NCI-H446 (cell line): ENCODE data around the gene FGD4.

ENCODE experiments used
- DNase-seq, 2 experiments: peaks; one replicate each; lab custom pipeline; 2025; lab: John Stamatoyannopoulos, UW

FGD4 gene

DNA sequence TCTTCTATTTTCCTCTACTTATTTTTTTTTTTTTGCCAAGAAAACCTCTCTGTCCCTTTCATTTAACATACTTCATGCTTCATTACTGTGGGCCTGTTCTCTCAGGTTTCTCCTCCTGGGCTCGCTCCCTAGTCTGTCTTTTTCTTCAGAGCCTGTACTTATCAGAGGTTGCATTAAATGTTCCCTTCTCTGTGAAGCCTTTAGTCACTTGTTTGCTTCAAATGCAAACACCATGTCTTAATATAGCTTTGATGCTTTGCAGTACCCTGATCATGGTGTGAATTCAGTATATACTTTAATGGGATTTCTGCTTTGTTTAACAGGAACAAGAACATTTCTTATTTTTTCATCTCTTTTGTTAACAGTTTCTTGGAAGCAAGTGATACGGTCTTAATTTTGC lies 207.1 kb downstream of the FGD4 start:
- no peak for DNase-seq

DNA sequence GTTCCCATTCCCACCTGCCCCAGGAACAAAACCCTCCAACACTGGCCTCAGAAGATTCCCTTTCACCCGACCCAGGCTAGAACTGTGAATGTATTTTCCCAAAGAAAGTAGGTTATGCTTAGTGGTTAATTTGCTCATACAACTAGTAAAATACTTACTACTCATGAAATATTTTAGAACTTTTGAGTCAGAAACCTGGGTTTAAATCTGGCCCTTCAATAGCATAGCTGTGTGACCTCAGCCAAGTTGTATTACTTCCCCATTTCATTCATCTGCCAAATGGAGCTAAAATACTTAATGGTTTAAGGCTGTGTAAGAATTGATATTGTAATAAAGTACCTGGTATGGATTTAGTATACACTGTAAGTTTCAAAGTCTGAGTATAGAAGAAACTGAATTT lies 210.6 kb downstream of the FGD4 start:
- no peak for DNase-seq

- DNase-seq, result no peak
These were observed 212.6 kb downstream of the FGD4 start for GRCh38 chr12:32611986-32612385.

GRCh38 chr12:32612658-32613614 lies 213.6 kb downstream of the FGD4 start:
- no peak for DNase-seq

GRCh38 chr12:32615441-32615840 lies 216.1 kb downstream of the FGD4 start:
- no peak for DNase-seq

GRCh38 chr12:32617534-32617933 lies 218.2 kb downstream of the FGD4 start:
- DNase-seq, result no peak

DNA sequence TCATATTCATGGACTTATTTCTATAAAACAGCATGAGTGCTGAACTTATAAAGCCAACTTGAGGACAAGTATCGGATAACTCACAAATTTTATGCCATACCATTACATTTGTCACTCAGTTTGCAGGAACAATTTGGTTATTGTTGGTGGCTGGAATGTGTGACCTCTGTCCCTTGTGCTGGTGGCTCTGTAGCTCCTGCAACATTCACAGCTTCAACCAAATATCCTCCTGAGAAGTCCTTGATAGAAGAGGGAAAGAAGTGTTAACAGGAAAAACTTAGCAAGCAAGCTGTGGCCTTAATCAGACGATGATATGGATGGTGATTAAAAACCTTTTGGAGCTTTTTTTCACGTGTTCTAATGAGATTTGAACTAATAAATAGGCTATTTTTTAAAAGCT lies 218.8 kb downstream of the FGD4 start:
- no peak for DNase-seq

DNA sequence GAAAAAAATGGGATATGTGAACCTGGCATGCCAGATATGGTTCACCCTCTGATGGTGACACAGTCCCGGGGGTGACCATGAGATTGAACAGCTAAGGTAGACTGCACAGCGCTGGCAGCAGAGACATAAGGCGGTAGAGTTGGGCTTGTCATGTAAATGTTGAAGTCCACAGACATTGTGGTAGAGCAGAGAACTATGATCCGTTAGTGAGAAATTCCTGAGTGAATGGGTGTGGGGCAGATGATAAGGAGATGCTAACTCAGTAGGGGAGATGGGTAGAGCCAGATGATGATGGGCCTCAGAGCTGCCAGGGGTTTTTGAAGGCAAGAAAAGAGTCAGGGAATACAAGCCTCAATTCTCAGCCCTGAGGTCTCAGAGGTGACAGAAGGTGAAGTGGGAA lies 228.6 kb downstream of the FGD4 start:
- DNase-seq, result no peak

- DNase-seq, result no peak
These were observed 242.0 kb downstream of the FGD4 start for GRCh38 chr12:32641287-32641901.

DNA sequence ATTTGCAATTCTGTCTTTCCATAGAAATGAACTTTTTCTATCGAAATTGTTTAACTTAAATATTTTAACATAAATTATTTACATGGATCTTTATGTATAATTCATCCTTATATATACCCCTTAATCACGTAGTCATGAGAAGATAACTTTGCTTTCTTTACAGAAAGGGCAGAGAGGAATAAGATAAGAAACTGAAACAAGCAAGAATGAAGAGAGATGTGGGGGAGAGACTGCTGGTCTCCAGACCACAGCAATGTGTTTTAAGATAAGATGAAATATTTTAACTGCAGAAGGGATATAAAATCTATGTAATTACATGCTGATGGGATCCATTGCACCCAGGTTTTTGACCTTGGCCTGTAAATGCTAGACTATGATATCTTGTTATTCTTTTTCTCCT lies 245.1 kb downstream of the FGD4 start:
- no peak for DNase-seq

DNA sequence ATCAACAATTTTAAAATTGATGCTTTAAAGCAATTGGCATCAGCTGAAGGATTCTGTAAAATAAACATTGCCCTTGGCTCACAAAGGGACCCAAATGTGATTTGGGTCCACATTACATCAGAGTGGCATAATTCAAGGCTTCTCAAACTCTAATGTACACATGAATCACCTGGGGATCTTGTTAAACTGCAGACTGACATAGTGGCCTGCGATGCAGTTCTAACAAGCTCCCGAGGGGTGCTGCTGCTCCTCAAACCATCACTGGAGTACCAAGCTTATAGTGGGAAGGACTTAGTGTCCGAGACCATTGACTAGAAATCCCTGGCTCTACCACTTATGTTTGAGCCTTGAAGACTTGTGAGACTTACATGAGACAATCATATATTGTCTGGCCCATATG lies 247.9 kb downstream of the FGD4 start:
- no peak for DNase-seq

DNA sequence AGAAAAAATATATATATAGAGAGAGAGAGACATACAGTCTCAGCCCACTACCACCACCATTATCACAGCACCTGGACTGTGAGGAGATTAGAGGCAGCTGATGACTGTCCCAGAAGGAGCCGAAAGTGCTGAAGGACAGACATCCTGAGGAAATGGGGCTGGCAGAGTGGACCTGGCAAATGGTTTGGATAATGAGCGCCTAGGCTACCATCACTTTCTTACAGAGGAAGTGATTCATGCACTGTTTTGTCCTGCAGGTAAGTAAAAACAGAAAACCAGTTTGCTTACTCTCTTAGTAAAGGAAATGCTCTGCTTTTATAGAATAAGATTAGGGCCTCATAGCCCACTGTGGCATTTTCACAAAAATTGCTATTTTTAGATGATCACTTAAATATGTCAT lies 251.2 kb downstream of the FGD4 start:
- DNase-seq, result no peak

DNA sequence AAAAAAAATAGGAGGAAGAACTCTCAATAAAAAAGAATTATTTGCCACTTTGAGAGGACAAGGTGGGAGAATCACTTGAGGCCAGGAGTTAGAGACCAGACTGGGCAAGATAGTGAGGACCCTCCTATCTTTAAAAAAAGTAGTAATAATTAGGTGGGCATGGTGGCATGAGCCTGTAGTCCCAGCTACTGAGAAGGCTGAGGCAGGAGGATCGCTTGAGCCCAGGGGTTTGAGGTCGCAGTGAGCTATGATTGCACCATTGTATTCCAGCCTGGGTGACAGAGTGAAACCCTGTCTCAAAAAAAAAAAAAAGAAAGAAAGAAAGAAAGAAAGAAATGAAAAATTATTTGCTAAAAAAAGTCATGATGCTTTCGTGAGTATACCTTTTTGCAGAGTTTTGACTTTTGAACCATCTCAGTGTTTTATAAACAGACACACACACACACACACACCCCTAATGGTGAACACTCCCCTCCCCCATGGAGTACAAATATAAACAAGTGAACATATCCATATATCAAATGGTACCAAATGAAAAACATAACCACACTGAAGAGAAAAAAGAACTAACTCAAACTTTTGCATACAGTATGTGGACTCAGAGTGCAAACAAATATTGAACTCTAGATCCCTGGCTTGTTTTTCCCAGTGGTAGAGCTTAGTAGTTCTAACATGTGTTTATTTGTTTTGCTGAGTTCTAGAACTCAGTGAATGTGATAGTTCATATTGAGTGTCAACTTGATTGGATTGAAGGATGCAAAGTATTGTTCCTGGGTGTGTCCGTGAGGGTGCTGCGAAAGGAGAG lies 252.0 kb downstream of the FGD4 start:
- DNase-seq, result no peak

GRCh38 chr12:32651956-32652210 lies 252.5 kb downstream of the FGD4 start:
- no peak for DNase-seq

- no peak for DNase-seq
These were observed 260.6 kb downstream of the FGD4 start for GRCh38 chr12:32659908-32660440.

DNA sequence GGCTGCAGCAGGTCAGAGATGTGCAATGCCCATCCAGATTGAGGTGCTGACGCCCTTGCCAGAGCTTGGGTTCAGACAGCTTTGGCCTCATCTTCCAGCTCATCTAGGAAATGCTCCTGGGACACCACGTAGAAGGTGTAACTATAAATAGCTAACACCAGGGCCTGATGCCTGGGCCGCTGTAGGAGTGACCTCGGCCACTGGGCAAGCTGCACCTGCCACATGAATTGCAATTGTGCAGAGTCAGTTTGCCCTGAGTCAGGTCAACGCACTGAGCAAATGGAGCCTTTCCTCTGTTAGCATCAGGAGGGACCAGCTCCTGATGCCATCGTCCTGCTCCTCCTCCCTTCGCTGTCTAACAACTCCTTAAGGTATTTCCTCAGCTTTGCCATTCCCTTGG lies 262.3 kb downstream of the FGD4 start:
- DNase-seq, result no peak

GRCh38 chr12:32662665-32663064 lies 263.3 kb downstream of the FGD4 start:
- DNase-seq, result no peak

DNA sequence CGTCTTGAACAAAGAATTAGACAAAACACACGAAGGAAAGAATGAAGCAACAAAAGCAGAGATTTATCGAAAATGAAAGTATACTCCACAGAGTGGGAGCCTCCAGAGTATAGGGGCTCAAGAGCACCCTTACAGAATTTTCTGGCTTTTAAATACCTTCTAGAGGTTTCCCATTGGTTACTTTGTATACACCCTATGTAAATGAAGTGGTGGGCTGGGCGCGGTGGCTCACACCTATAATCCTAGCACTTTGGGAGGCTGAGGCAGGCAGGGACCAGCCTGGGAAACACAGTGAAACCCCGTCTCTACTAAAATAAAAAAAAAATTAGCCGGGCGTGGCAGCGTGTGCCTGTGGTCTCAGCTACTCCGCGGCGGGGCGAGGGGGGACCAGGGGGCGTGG lies 266.7 kb downstream of the FGD4 start:
- no peak for DNase-seq

GRCh38 chr12:32669584-32669983 lies 270.2 kb downstream of the FGD4 start:
- no peak for DNase-seq

DNA sequence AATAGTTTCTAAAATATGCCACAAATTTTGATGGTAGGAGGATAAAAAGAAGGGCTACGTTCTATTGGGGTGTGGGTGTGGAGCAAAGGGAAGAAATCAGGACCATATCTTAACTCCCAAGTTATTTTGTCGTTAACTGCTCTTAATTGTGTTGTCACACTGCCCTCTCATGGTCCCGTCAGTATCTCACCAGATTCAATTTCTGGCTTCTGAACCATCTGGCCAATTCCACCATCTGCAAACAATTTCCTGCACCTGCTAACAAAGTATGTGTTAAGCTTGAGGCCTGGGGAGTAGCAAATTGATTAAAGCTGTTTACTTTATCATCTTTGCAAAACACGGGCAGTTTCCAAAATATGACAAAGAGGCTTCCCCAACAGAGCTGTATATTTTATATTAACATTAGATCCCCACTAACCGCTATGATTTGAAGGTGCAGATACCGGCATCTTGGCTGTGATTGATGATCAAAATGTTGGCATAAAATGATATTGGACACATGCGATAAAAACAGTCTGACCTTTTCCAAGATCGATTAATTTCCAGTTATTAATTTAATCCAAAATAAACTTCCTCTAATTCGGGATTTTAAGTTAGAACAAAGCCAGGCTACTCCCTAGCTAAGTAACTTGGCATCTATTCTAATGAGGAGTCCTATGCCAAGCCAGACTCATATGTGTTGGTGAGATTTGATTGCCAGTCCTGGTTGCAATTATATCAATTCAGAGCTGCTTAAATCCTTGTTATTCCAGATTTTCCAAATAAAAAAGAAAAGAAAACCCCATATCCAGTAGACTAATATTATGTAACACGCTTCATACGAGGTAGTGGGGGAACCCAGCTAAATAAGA lies 272.8 kb downstream of the FGD4 start:
- peak; percentile 70 to 85 for DNase-seq

DNA sequence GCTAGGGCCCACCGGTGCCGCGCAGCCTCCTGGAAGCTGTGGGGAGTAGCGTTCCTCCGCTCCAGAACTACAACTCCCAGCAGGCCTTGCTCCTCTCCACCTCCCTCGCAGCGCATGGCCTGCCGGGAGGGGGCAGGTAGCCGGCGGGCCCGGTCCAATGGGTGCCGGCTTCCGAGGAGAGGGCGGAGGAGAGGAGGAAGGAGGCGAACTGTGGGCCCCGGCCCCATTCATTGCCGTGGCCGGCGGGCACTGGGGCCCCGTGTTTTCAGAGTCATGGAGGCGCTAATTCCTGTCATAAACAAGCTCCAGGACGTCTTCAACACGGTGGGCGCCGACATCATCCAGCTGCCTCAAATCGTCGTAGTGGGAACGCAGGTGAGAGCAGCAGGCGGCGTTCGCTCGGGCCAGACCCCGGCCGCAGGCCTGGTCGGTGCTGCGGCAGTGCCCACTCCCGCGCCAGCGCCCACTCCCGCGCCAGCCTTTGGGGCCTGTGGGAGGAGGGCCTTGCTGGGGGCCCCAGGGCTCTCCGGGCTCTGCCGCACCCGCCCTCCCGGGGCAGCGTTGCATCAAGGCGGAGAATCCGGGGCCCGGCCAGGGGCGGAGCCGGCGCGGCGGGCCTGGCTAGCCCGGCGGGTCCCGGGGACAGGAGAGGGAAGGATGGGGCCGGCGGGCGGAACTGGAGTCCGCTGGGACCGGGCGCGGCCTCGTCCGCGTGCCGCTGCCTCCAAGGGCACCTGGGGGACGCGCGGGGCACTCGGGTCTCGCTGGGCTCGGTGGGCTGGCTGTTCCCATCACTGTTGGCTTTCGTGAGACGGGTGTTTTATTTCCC lies 279.9 kb downstream of the FGD4 start, which contains the start of gene DNM1L:
DNM1L (plus strand) TSS at position 211 of the 829 bp plus-strand sequence; CDS start at position 274, 63 bp downstream.
- peak; percentile 87 to 94 for DNase-seq
